IMR-90 (cell line): Measurements from ENCODE around the gene KLRB1. TPM values are rescaled to one million over a fixed set of nuclear protein-coding genes. Genes with fewer than 3 reads are reported as not detected.

Experiments used
- ATAC-seq: fragments of 200-7000 bp; cut with Tn5 transposase; 2 replicates; pipeline ENCODE4 v1.9.1; 2020; ENCODE audit warnings: low read depth, mild to moderate bottlenecking, moderate library complexity
- BruUV-seq: library from RNA; stranded (reverse); fragments of 400-500 nt; replicated peaks from 2 replicates; lab custom pipeline; 2021; lab: Mats Ljungman, UMichigan
- CTCF ChIA-PET: fragments of 300-600 bp; formaldehyde crosslinking; extraction: SDS; loops from one replicate; lab custom pipeline; 2021; ENCODE audit warnings: antibody characterized with exemption; lab: Yijun Ruan, JAX
- POLR2A ChIA-PET: fragments of 300-600 bp; sonication (Branson Sonifier 250); formaldehyde crosslinking; loops from one replicate; lab custom pipeline; 2022; ENCODE audit warnings: antibody characterized with exemption; ENCODE audit not compliant: unreplicated experiment; lab: Charles Lee
- DNase-seq: peaks from one replicate; pipeline ENCODE4 v3.0.0; 2013
- H2AFZ ChIP-seq: replicated peaks from 2 replicates; pipeline ENCODE3; 2013; ENCODE audit warnings: low read length, mild to moderate bottlenecking; ENCODE audit not compliant: poor library complexity
- H2AK5ac ChIP-seq: 2 replicates; pipeline ENCODE4 v1.6.1; 2013; ENCODE audit warnings: low read depth, low read length, inconsistent platforms
- H2AK9ac ChIP-seq: replicated peaks from 2 replicates; pipeline ENCODE3; 2013; ENCODE audit warnings: mild to moderate bottlenecking, low read depth, low read length, moderate library complexity; ENCODE audit not compliant: poor library complexity
- H2BK120ac ChIP-seq: 2 replicates; pipeline ENCODE4 v1.6.1; 2013; ENCODE audit warnings: low read depth, low read length, inconsistent platforms
- H2BK15ac ChIP-seq: 3 replicates; pipeline ENCODE4 v1.6.1; 2013; ENCODE audit warnings: low read depth, low read length, inconsistent platforms
- H2BK20ac ChIP-seq: 2 replicates; pipeline ENCODE4 v1.6.1; 2013; ENCODE audit warnings: low read depth, mild to moderate bottlenecking, inconsistent platforms, low read length, moderate library complexity
- H2BK5ac ChIP-seq: 2 replicates; pipeline ENCODE4 v1.6.1; 2013; ENCODE audit warnings: mild to moderate bottlenecking, low read depth, low read length, inconsistent platforms; ENCODE audit not compliant: poor library complexity, severe bottlenecking
- H3K14ac ChIP-seq: replicated peaks from 2 replicates; pipeline ENCODE4 v1.6.1; 2013; ENCODE audit warnings: low read depth, low read length, inconsistent platforms
- H3K18ac ChIP-seq: 2 replicates; pipeline ENCODE4 v1.6.1; 2013; ENCODE audit warnings: low read depth, low read length, control low read depth
- H3K23ac ChIP-seq: 2 replicates; pipeline ENCODE4 v1.6.1; 2013; ENCODE audit warnings: low read depth, low read length, inconsistent platforms
- H3K27ac ChIP-seq: 2 replicates; pipeline ENCODE4 v1.5.1; 2013; ENCODE audit warnings: mild to moderate bottlenecking, control low read depth, low read length; ENCODE audit not compliant: insufficient read depth
- H3K27me3 ChIP-seq: 2 replicates; pipeline ENCODE4 v1.6.1; 2013; ENCODE audit warnings: low read length; ENCODE audit not compliant: control insufficient read depth, insufficient read depth
- H3K36me3 ChIP-seq: 2 replicates; pipeline ENCODE4 v1.6.1; 2013; ENCODE audit warnings: low read length, mixed read lengths; ENCODE audit not compliant: control insufficient read depth, insufficient read depth
- H3K4ac ChIP-seq: 2 replicates; pipeline ENCODE4 v1.6.1; 2013; ENCODE audit warnings: low read depth, low read length, inconsistent platforms
- H3K4me1 ChIP-seq: 2 replicates; pipeline ENCODE4 v1.6.1; 2013; ENCODE audit warnings: low read length, mixed read lengths; ENCODE audit not compliant: control insufficient read depth, insufficient read depth
- H3K4me2 ChIP-seq: 2 replicates; pipeline ENCODE4 v1.6.1; 2013; ENCODE audit warnings: low read depth, mild to moderate bottlenecking, control low read depth, low read length, moderate library complexity
- H3K4me3 ChIP-seq: 2 replicates; pipeline ENCODE4 v1.5.1; 2013; ENCODE audit warnings: low read depth, mild to moderate bottlenecking, control low read depth, low read length, moderate library complexity; ENCODE audit not compliant: insufficient read depth
- H3K56ac ChIP-seq: 2 replicates; pipeline ENCODE4 v1.6.1; 2013; ENCODE audit warnings: low read length, inconsistent platforms; ENCODE audit not compliant: insufficient read depth; ENCODE audit errors: extremely low read depth
- H3K79me1 ChIP-seq, 2 experiments: 2 replicates each; pipeline ENCODE4 v1.6.1; 2013; ENCODE audit warnings: low read length in 2 of 2, inconsistent platforms in 1 of 2, low read depth in 1 of 2
- H3K9ac ChIP-seq: 2 replicates; pipeline ENCODE4 v1.6.1; 2013; ENCODE audit warnings: low read depth, low read length, control low read depth
- H3K9me1 ChIP-seq: 2 replicates; pipeline ENCODE4 v1.6.1; 2013; ENCODE audit warnings: low read length, inconsistent platforms; ENCODE audit not compliant: insufficient read depth
- H3K9me3 ChIP-seq: 2 replicates; pipeline ENCODE4 v1.6.1; 2013; ENCODE audit warnings: low read length; ENCODE audit not compliant: control insufficient read depth, insufficient read depth
- H4K20me1 ChIP-seq: 2 replicates; pipeline ENCODE4 v1.6.1; 2013; ENCODE audit warnings: low read length, inconsistent platforms; ENCODE audit not compliant: insufficient read depth
- H4K5ac ChIP-seq: 2 replicates; pipeline ENCODE4 v1.6.1; 2013; ENCODE audit warnings: mild to moderate bottlenecking, low read depth, low read length, control low read depth
- H4K8ac ChIP-seq, 2 experiments: 2 replicates each; pipeline ENCODE4 v1.6.1; 2013; ENCODE audit warnings: low read depth in 2 of 2, low read length in 2 of 2, control low read depth in 1 of 2, inconsistent platforms in 1 of 2
- H4K91ac ChIP-seq: 2 replicates; pipeline ENCODE4 v1.6.1; 2013; ENCODE audit warnings: low read depth, low read length, inconsistent platforms; ENCODE audit not compliant: insufficient read depth
- CTCF ChIP-seq: conservative IDR thresholded peaks from 2 replicates; pipeline ENCODE4 v1.5.1; 2012; ENCODE audit warnings: mild to moderate bottlenecking, low read depth, low read length, improper control_type of control experiment
- ELK1 ChIP-seq: fragments of 150-350 bp; IDR thresholded peaks from 2 replicates; pipeline ENCODE4 v1.6.1; 2016; ENCODE audit warnings: low read depth, mild to moderate bottlenecking, low read length, moderate library complexity, borderline replicate concordance
- MAZ ChIP-seq: IDR thresholded peaks from 2 replicates; pipeline ENCODE4 v1.6.1; 2012; ENCODE audit warnings: low read depth, mild to moderate bottlenecking, low read length, improper control_type of control experiment, moderate library complexity, borderline replicate concordance
- MXI1 ChIP-seq: IDR thresholded peaks from 2 replicates; pipeline ENCODE4 v1.6.1; 2012; ENCODE audit warnings: low read depth, mild to moderate bottlenecking, low read length, moderate library complexity, borderline replicate concordance
- NFE2L2 ChIP-seq: fragments of 150-350 bp; IDR thresholded peaks from 2 replicates; pipeline ENCODE4 v1.6.1; 2016; ENCODE audit warnings: low read depth, mild to moderate bottlenecking, low read length
- RAD21 ChIP-seq: IDR thresholded peaks from 2 replicates; pipeline ENCODE4 v1.6.1; 2012; ENCODE audit warnings: low read length, improper control_type of control experiment
- RCOR1 ChIP-seq: IDR thresholded peaks from 2 replicates; pipeline ENCODE4 v1.6.1; 2012; ENCODE audit warnings: mild to moderate bottlenecking, low read length, improper control_type of control experiment; ENCODE audit not compliant: insufficient replicate concordance
- WGBS, 2 experiments: methylation state at CpG; one replicate each; pipeline versions ENCODE4 v1.1.5 to v1.1.7; 2013; ENCODE audit warnings: missing lambda C conversion rate in 2 of 2; ENCODE audit not compliant: insufficient read length in 1 of 2; ENCODE audit errors: extremely low coverage in 2 of 2; 5-methylcytosine and 5-hydroxymethylcytosine counted together
- dilution Hi-C: fragments of 300-500 bp; cut with HindIII; formaldehyde crosslinking; loops from one replicate; pipeline ENCODE4 v1.14.3; 2018; ENCODE audit warnings: low sequenced_read_pairs; ENCODE audit not compliant: unreplicated experiment
- in situ Hi-C: fragments of 300-500 bp; cut with MboI; formaldehyde crosslinking; loops from 3 replicates; pipeline ENCODE4 v1.14.3; 2019; ENCODE audit warnings: low sequenced_read_pairs, inconsistent platforms, mixed read lengths
- intact Hi-C: fragments of 100-400 bp; cut with micrococcal nuclease; formaldehyde crosslinking; loops from 2 replicates; pipeline ENCODE4 v1.10.0; 2022
- polyA plus RNA-seq, 3 experiments: library from polyadenylated mRNA; depleted of rRNA; stranded (reverse); fragments of >200 nt; gene quantifications; 2 replicates each; pipeline ENCODE4 v1.2.3, GENCODE V29; 2012; ENCODE audit warnings: low replicate concordance in 1 of 3
- total RNA-seq: library from RNA; depleted of rRNA; stranded (reverse); fragments of >200 nt; gene quantifications from 2 replicates; pipeline ENCODE4 v1.2.3, GENCODE V29; 2012
- TF ChIP-seq, protein P1 (sequence below): fragments of 150-350 bp; IDR thresholded peaks from 2 replicates; pipeline ENCODE4 v1.6.1; 2017; ENCODE audit warnings: mild to moderate bottlenecking, antibody characterized with exemption, low read length, low read depth

Gene KLRB1
- total and polyA plus RNA-seq, 2 of the 4 experiments (the other 2 are of a cell fraction): not detected

- no peaks in the 10 kb centered on the region for H4K20me1 ChIP-seq
- in situ Hi-C loops: no loop called here
- no peak overlapping the region for H4K91ac ChIP-seq
- H3K4me3 ChIP-seq: no peak overlapping the region
- ATAC-seq (no peak), DNase-seq (no peak)
- no peaks in the 10 kb centered on the region for H3K4me1 ChIP-seq
- H3K56ac ChIP-seq: no peak overlapping the region
- no peak overlapping the region for H3K4me2 ChIP-seq
- H3K36me3 ChIP-seq: no peaks in the 10 kb centered on the region
- ChIA-PET CTCF (no interaction called here), POLR2A (no interaction called here)
- H3K9me1 ChIP-seq: no peaks in the 10 kb centered on the region
- H2BK120ac ChIP-seq: no peak overlapping the region
- no peak overlapping the region for H3K23ac ChIP-seq
- no TSS peak for BruUV-seq
- no peak overlapping the region for H2BK5ac ChIP-seq
- H2AFZ ChIP-seq: no peak overlapping the region
- H2BK20ac ChIP-seq: no peak overlapping the region
- intact Hi-C loops: no loop called here
- no peak overlapping the region for H3K18ac ChIP-seq
- H3K4ac ChIP-seq: no peak overlapping the region
- no peak for TF ChIP-seq RAD21
- no peak for TF ChIP-seq MXI1
- no peak for TF ChIP-seq ELK1
- no peak for TF ChIP-seq RCOR1
- TF ChIP-seq, protein P1, sequence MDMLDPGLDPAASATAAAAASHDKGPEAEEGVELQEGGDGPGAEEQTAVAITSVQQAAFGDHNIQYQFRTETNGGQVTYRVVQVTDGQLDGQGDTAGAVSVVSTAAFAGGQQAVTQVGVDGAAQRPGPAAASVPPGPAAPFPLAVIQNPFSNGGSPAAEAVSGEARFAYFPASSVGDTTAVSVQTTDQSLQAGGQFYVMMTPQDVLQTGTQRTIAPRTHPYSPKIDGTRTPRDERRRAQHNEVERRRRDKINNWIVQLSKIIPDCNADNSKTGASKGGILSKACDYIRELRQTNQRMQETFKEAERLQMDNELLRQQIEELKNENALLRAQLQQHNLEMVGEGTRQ: no peak
- TF ChIP-seq NFE2L2: no peak
- TF ChIP-seq MAZ: no peak
- no peak for TF ChIP-seq CTCF
- no peak overlapping the region for H2BK15ac ChIP-seq
- H4K5ac ChIP-seq: no peak overlapping the region
- no CpG with 5 or more reads among the region's 2 CpGs for WGBS, 2 experiments
- H2AK9ac ChIP-seq: no peak overlapping the region
- H3K79me1 ChIP-seq: no peaks in the 10 kb centered on the region
- H3K27me3 ChIP-seq: no peaks in the 10 kb centered on the region
- H3K9ac ChIP-seq: no peak overlapping the region
- dilution Hi-C loops: no loop called here
- no peak overlapping the region for H2AK5ac ChIP-seq
- H4K8ac ChIP-seq: no peak overlapping the region
- H3K14ac ChIP-seq: no peak overlapping the region
- H3K9me3 ChIP-seq: no peaks in the 10 kb centered on the region
- no peak overlapping the region for H3K27ac ChIP-seq
These were observed 17.3 kb downstream of the KLRB1 start for GRCh38 chr12:9590441-9590840.
